H1 (cell line): ENCODE measurements around the gene POLR3H. TPM values are rescaled to one million over a fixed set of nuclear protein-coding genes. Genes with fewer than 3 reads are reported as not detected.

Experiments
- CTCF ChIA-PET: fragments of 300-600 bp; sonication (Branson Sonifier 250); formaldehyde crosslinking; loops from one replicate; lab custom pipeline; 2021; ENCODE audit not compliant: partially characterized antibody; lab: Charles Lee
- POLR2A ChIA-PET: fragments of 300-600 bp; sonication (Branson Sonifier 250); formaldehyde crosslinking; loops from one replicate; lab custom pipeline; 2021; ENCODE audit warnings: inconsistent platforms; ENCODE audit not compliant: partially characterized antibody; lab: Charles Lee
- DNase-seq, 2 experiments: peaks; one replicate each; pipeline versions ENCODE4 v3.0.0 to v3.0.0-alpha.2; 2010 to 2022; ENCODE audit warnings: low spot score in 2 of 2, low read depth in 1 of 2, mixed read lengths in 1 of 2
- FAIRE-seq: peaks from 2 replicates; lab custom pipeline; 2011; peaks lifted over from hg19 to GRCh38; lab: Jason Lieb, UNC
- H2AFZ ChIP-seq: 2 replicates; pipeline ENCODE4 v1.8.1; 2012; ENCODE audit warnings: low read length, inconsistent platforms
- H2AK5ac ChIP-seq: 2 replicates; pipeline ENCODE4 v1.6.1; 2013; ENCODE audit warnings: low read depth, low read length
- H2BK120ac ChIP-seq: replicated peaks from 2 replicates; pipeline ENCODE3; 2013; ENCODE audit warnings: low read depth, low read length, inconsistent platforms
- H2BK12ac ChIP-seq: 2 replicates; pipeline ENCODE4 v1.6.1; 2013; ENCODE audit warnings: low read depth, low read length
- H2BK15ac ChIP-seq: 2 replicates; pipeline ENCODE4 v1.6.1; 2013; ENCODE audit warnings: low read length
- H2BK20ac ChIP-seq: 2 replicates; pipeline ENCODE4 v1.6.1; 2013; ENCODE audit warnings: low read length
- H2BK5ac ChIP-seq: 2 replicates; pipeline ENCODE4 v1.6.1; 2013; ENCODE audit warnings: low read depth, low read length
- H3K14ac ChIP-seq: 2 replicates; pipeline ENCODE4 v1.6.1; 2013; ENCODE audit warnings: inconsistent platforms; ENCODE audit not compliant: insufficient read length
- H3K18ac ChIP-seq: 2 replicates; pipeline ENCODE4 v1.6.1; 2013; ENCODE audit warnings: low read length; ENCODE audit errors: extremely low read depth
- H3K23ac ChIP-seq: 2 replicates; pipeline ENCODE4 v1.6.1; 2013; ENCODE audit warnings: inconsistent platforms; ENCODE audit not compliant: insufficient read length
- H3K23me2 ChIP-seq: 2 replicates; pipeline ENCODE4 v1.6.1; 2013; ENCODE audit warnings: low read depth, low read length
- H3K27ac ChIP-seq: 2 replicates; pipeline ENCODE4 v1.6.1; 2011; ENCODE audit warnings: low read depth, low read length, inconsistent platforms
- H3K27me3 ChIP-seq, 4 experiments: replicated peaks in 1 of 4; 1 replicate in 1 of 4; 2 replicates in 3 of 4; pipeline versions ENCODE4 v1.6.1 to v1.8.1; 2011 to 2013; ENCODE audit warnings: low read length in 3 of 4, mild to moderate bottlenecking in 3 of 4, inconsistent platforms in 2 of 4, mixed read lengths in 2 of 4, moderate library complexity in 1 of 4; ENCODE audit not compliant: control insufficient read depth in 3 of 4, insufficient read depth in 3 of 4; ENCODE audit errors: extremely low read depth in 1 of 4
- H3K36me3 ChIP-seq, 4 experiments: 2 replicates each; pipeline versions ENCODE4 v1.6.1 to v1.8.1; 2011 to 2013; ENCODE audit warnings: mild to moderate bottlenecking in 4 of 4, low read length in 3 of 4, moderate library complexity in 2 of 4, control low read depth in 1 of 4, inconsistent platforms in 1 of 4; ENCODE audit not compliant: insufficient read depth in 4 of 4, control insufficient read depth in 2 of 4
- H3K4ac ChIP-seq: replicated peaks from 2 replicates; pipeline ENCODE3; 2013; ENCODE audit warnings: low read length, low read depth, mixed read lengths, inconsistent platforms; ENCODE audit not compliant: insufficient read length
- H3K4me1 ChIP-seq, 4 experiments: replicated peaks in 1 of 4; 1 replicate in 1 of 4; 2 replicates in 3 of 4; pipeline versions ENCODE4 v1.6.1 to v1.8.1; 2011 to 2013; ENCODE audit warnings: low read length in 3 of 4, inconsistent platforms in 2 of 4, mixed read lengths in 1 of 4; ENCODE audit not compliant: insufficient read depth in 4 of 4, control insufficient read depth in 3 of 4
- H3K4me2 ChIP-seq, 2 experiments: 2 replicates each; pipeline versions ENCODE4 v1.6.1 to v1.8.1; 2011 to 2013; ENCODE audit warnings: low read depth in 2 of 2, low read length in 2 of 2, control low read depth in 1 of 2, inconsistent platforms in 1 of 2, mild to moderate bottlenecking in 1 of 2; ENCODE audit not compliant: insufficient read depth in 1 of 2
- H3K4me3 ChIP-seq, 4 experiments: fragments of 200-600, 300-600 bp in 1 of 4; sonication (generic), shearing (Covaris generic), sonication (Bioruptor Twin) in 1 of 4; 2 replicates each; pipeline versions ENCODE4 v1.5.1 to v1.8.1; 2011 to 2016; ENCODE audit warnings: low read length in 4 of 4, low read depth in 3 of 4, control low read depth in 2 of 4, inconsistent platforms in 2 of 4, mild to moderate bottlenecking in 2 of 4, mixed read lengths in 1 of 4, moderate library complexity in 1 of 4; ENCODE audit not compliant: insufficient read depth in 2 of 4; ENCODE audit errors: extremely low read depth in 1 of 4
- H3K56ac ChIP-seq: replicated peaks from 2 replicates; pipeline ENCODE3; 2013; ENCODE audit warnings: low read depth, mild to moderate bottlenecking, mixed read lengths, low read length, inconsistent platforms; ENCODE audit not compliant: insufficient read length
- H3K79me1 ChIP-seq: 2 replicates; pipeline ENCODE4 v1.6.1; 2013; ENCODE audit warnings: low read depth, low read length, control low read depth
- H3K79me2 ChIP-seq, 2 experiments: 2 replicates each; pipeline versions ENCODE4 v1.6.1 to v1.8.1; 2012 to 2013; ENCODE audit warnings: low read length in 2 of 2, mild to moderate bottlenecking in 2 of 2, inconsistent platforms in 1 of 2; ENCODE audit not compliant: insufficient read depth in 2 of 2, control insufficient read depth in 1 of 2
- H3K9ac ChIP-seq, 4 experiments: replicated peaks in 1 of 4; 1 replicate in 1 of 4; 2 replicates in 3 of 4; pipeline versions ENCODE4 v1.6.1 to v1.8.1; 2011 to 2013; ENCODE audit warnings: low read depth in 3 of 4, low read length in 3 of 4, control low read depth in 2 of 4, mild to moderate bottlenecking in 2 of 4, moderate library complexity in 2 of 4, inconsistent platforms in 1 of 4; ENCODE audit errors: extremely low read depth in 1 of 4
- H3K9me3 ChIP-seq, 2 experiments: 2 replicates each; pipeline versions ENCODE4 v1.6.1 to v1.8.1; 2012 to 2013; ENCODE audit warnings: mild to moderate bottlenecking in 2 of 2, moderate library complexity in 2 of 2, control low read depth in 1 of 2, inconsistent platforms in 1 of 2, low read depth in 1 of 2, low read length in 1 of 2, mixed read lengths in 1 of 2; ENCODE audit not compliant: insufficient read depth in 2 of 2
- H4K20me1 ChIP-seq, 2 experiments: replicated peaks in 1 of 2; 2 replicates each; pipeline versions ENCODE3 to v1.8.1; 2011 to 2013; ENCODE audit warnings: inconsistent platforms in 2 of 2, low read length in 2 of 2, mild to moderate bottlenecking in 1 of 2; ENCODE audit not compliant: insufficient read depth in 2 of 2, control insufficient read depth in 1 of 2
- H4K5ac ChIP-seq: 2 replicates; pipeline ENCODE4 v1.6.1; 2013; ENCODE audit warnings: low read length, low read depth, mixed read lengths, inconsistent platforms; ENCODE audit not compliant: insufficient read length
- H4K8ac ChIP-seq: 2 replicates; pipeline ENCODE4 v1.8.0; 2013; ENCODE audit warnings: mild to moderate bottlenecking, moderate library complexity, low read length, inconsistent platforms; ENCODE audit not compliant: insufficient read depth; ENCODE audit errors: extremely low read depth
- H4K91ac ChIP-seq: replicated peaks from 2 replicates; pipeline ENCODE3; 2013; ENCODE audit warnings: low read length, mixed read lengths, inconsistent platforms; ENCODE audit not compliant: insufficient read length
- CEBPB ChIP-seq: IDR thresholded peaks from 2 replicates; pipeline ENCODE4 v1.6.1; 2012; ENCODE audit warnings: low read depth, low read length
- CHD2 ChIP-seq: IDR thresholded peaks from 2 replicates; pipeline ENCODE4 v1.6.1; 2012; ENCODE audit warnings: low read length, improper control_type of control experiment
- EP300 ChIP-seq, 2 experiments: IDR thresholded peaks; 1 replicate in 1 of 2; 2 replicates in 1 of 2; pipeline ENCODE4 v1.6.1; 2011 to 2012; ENCODE audit warnings: low read depth in 2 of 2, low read length in 2 of 2, mild to moderate bottlenecking in 2 of 2, borderline replicate concordance in 1 of 2, inconsistent platforms in 1 of 2, moderate library complexity in 1 of 2
- KDM4A ChIP-seq: IDR thresholded peaks from one replicate; pipeline ENCODE4 v1.7.1; 2012; ENCODE audit warnings: low read depth, mild to moderate bottlenecking, moderate library complexity, low read length, inconsistent platforms; ENCODE audit not compliant: severe bottlenecking
- PHF8 ChIP-seq: fragments of 200-600 bp; sonication (generic); conservative IDR thresholded peaks from 2 replicates; pipeline ENCODE4 v1.7.1; 2012; ENCODE audit warnings: low read depth, mild to moderate bottlenecking, inconsistent platforms, low read length, moderate library complexity
- RAD21 ChIP-seq, 2 experiments: IDR thresholded peaks in 1 of 2; conservative IDR thresholded peaks in 1 of 2; 2 replicates each; pipeline ENCODE4 v1.6.1; 2011; ENCODE audit warnings: low read depth in 2 of 2, low read length in 2 of 2, improper control_type of control experiment in 1 of 2, inconsistent platforms in 1 of 2, mild to moderate bottlenecking in 1 of 2, moderate library complexity in 1 of 2
- SUZ12 ChIP-seq: fragments of 200-600 bp; sonication (generic); IDR thresholded peaks from 2 replicates; pipeline ENCODE4 v1.6.1; 2012; ENCODE audit warnings: mild to moderate bottlenecking, inconsistent platforms, low read length, moderate library complexity, mixed read lengths
- TAF7 ChIP-seq: optimal IDR thresholded peaks from 2 replicates; pipeline ENCODE3; 2011; ENCODE audit warnings: low read depth, mild to moderate bottlenecking, inconsistent platforms, low read length, moderate library complexity, borderline replicate concordance
- TEAD4 ChIP-seq: IDR thresholded peaks from 2 replicates; pipeline ENCODE4 v1.6.1; 2012; ENCODE audit warnings: low read depth, low read length, inconsistent platforms, mixed read lengths
- WGBS, 2 experiments: shearing (Covaris generic) in 1 of 2; methylation state at CpG; one replicate each; pipeline versions ENCODE4 v1.1.6 to v1.1.7; 2013 to 2015; ENCODE audit warnings: low lambda C conversion rate in 2 of 2, mixed read lengths in 2 of 2, inconsistent platforms in 1 of 2, low coverage in 1 of 2, missing lambda C conversion rate in 1 of 2; ENCODE audit not compliant: insufficient replicate concordance in 2 of 2, insufficient coverage in 1 of 2, insufficient read length in 1 of 2; ENCODE audit errors: extremely low coverage in 1 of 2, missing lambda C conversion rate in 1 of 2; 5-methylcytosine and 5-hydroxymethylcytosine counted together
- polyA plus RNA-seq, 7 experiments: library from polyadenylated mRNA; depleted of rRNA in 3 of 7; stranded (reverse) in 5 of 7; unstranded in 2 of 7; fragments of >200 nt in 5 of 7; fragments of 200-250 nt in 2 of 7; gene quantifications; 1 replicate in 5 of 7; 2 replicates in 1 of 7; 4 replicates in 1 of 7; pipeline versions ENCODE4 v1.2.1 to v1.2.3, GENCODE V29; 2011 to 2013; ENCODE audit warnings: missing spikeins in 2 of 7, mixed read lengths in 2 of 7
- total RNA-seq: library from RNA; stranded (reverse); fragmentation: NEBNext Ultra II Directional; extraction: Animal tissue kit (Norgen Biotek cat#: 25700); gene quantifications from 2 replicates; pipeline ENCODE4 v1.2.1, GENCODE V29; 2021
- TF ChIP-seq, protein P1 (sequence below), 3 experiments: IDR thresholded peaks; 1 replicate in 2 of 3; 2 replicates in 1 of 3; pipeline versions ENCODE4 v1.5.1 to v1.6.1; 2011; ENCODE audit warnings: low read length in 3 of 3, mild to moderate bottlenecking in 3 of 3, inconsistent platforms in 2 of 3, low read depth in 1 of 3, moderate library complexity in 1 of 3; ENCODE audit not compliant: insufficient read depth in 1 of 3; ENCODE audit errors: control extremely low read depth in 1 of 3

The POLR3H gene
- total and polyA plus RNA-seq, 2 of the 8 experiments (the other 6 are each of a cell fraction or from before 2014, with no cell fraction given) = 29.7 to 39.2 TPM

DNA sequence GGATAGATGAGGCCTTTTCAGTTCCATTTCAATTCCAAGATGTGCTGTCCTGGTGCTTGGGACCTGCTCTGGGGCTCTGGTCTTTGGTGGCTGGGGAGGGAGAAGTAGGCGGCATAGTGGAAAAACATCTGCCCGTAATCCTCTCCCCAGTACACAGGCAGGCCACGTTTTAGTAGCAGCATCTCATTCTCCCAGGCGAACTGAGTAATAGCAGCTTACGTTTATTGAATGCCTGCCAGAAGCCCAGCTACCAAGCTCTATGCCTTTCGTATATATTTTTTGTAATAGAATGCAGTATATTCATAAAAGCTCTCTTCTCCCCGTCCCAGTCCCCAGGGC is 63.9 kb downstream of the POLR3H start:
- H2AK5ac ChIP-seq = no peak overlapping the region
- no peak overlapping the region for H3K56ac ChIP-seq
- H4K8ac ChIP-seq = no peak overlapping the region
- DNase-seq = no peak
- H4K5ac ChIP-seq = no peak overlapping the region
- FAIRE-seq = no peak
- H3K4me1 ChIP-seq = peaks cover 24 to 39% (median 26%) of the 10 kb centered on the region in 4 experiments
- no peak overlapping the region for H3K14ac ChIP-seq
- ChIA-PET POLR2A (interaction anchor here (1.0 to 30.6 kb wide), 9 partner anchors 8 to 99 kb away, joined by 3 to 887 read pairs (median 5); partner anchors contain the start of genes ACO2, PHF5A, TEF and TOB2), CTCF (interaction anchor here (1.2 to 7.8 kb wide), 11 partner anchors 11 to 243 kb away, joined by 3 to 79 read pairs (median 6); partner anchors contain the start of genes ACO2 and PHF5A)
- H4K20me1 ChIP-seq = peaks cover 4 to 24% of the 10 kb centered on the region in 2 experiments
- H3K4me2 ChIP-seq = peak overlapping the region in 1 of 2 experiments; percentile 34; a peak in 1 of 4 replicates
- H3K18ac ChIP-seq = peak overlapping the region; percentile 56; the same call in 1 of the 2 replicates
- H4K91ac ChIP-seq = peak overlapping the region; percentile 41
- H2BK12ac ChIP-seq = 0 out of 2 replicates have a peak overlapping the region, but pooled peaks have one; percentile 29
- H3K27me3 ChIP-seq = no peaks in the 10 kb centered on the region
- H3K9ac ChIP-seq = no peak overlapping the region
- no peaks in the 10 kb centered on the region; a peak in 1 of 8 replicates for H3K36me3 ChIP-seq
- no peak overlapping the region for H3K23ac ChIP-seq
- peak overlapping the region in 1 of 4 experiments; percentile 0; a peak in 1 of 8 replicates for H3K4me3 ChIP-seq
- no peak overlapping the region for H2BK5ac ChIP-seq
- H3K79me2 ChIP-seq = peaks cover 3 to 77% of the 10 kb centered on the region in 2 experiments; a peak in 3 of 4 replicates
- H2BK20ac ChIP-seq = no peak overlapping the region
- H3K79me1 ChIP-seq = peaks cover 26% of the 10 kb centered on the region
- 83% methylated on average over 7 of the region's 7 CpGs; no CpG with 5 or more reads in 1 of the 2 experiments for WGBS, 2 experiments
- H3K27ac ChIP-seq = no peak overlapping the region
- H2AFZ ChIP-seq = no peak overlapping the region
- H3K4ac ChIP-seq = no peak overlapping the region
- no peaks in the 10 kb centered on the region for H3K23me2 ChIP-seq
- TF ChIP-seq SUZ12 (no peak), CHD2 (no peak), TAF7 (no peak), CEBPB (no peak), RAD21 (IDR thresholded peaks at IDR 0.05 in 1 of 2, conservative IDR thresholded peaks at IDR 0.05 in 1 of 2; ENCODE audit: low read depth in 2 of 2, low read length in 2 of 2) (no peak), KDM4A (no peak), PHF8 (no peak), EP300 (IDR thresholded peaks at IDR 0.05; ENCODE audit: borderline replicate concordance in 1 of 2, low read depth in 2 of 2, low read length in 2 of 2) (no peak), TEAD4 (no peak)
- TF ChIP-seq, protein P1, sequence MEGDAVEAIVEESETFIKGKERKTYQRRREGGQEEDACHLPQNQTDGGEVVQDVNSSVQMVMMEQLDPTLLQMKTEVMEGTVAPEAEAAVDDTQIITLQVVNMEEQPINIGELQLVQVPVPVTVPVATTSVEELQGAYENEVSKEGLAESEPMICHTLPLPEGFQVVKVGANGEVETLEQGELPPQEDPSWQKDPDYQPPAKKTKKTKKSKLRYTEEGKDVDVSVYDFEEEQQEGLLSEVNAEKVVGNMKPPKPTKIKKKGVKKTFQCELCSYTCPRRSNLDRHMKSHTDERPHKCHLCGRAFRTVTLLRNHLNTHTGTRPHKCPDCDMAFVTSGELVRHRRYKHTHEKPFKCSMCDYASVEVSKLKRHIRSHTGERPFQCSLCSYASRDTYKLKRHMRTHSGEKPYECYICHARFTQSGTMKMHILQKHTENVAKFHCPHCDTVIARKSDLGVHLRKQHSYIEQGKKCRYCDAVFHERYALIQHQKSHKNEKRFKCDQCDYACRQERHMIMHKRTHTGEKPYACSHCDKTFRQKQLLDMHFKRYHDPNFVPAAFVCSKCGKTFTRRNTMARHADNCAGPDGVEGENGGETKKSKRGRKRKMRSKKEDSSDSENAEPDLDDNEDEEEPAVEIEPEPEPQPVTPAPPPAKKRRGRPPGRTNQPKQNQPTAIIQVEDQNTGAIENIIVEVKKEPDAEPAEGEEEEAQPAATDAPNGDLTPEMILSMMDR (IDR thresholded peaks at IDR 0.05; ENCODE audit: control extremely low read depth in 1 of 3, insufficient read depth in 1 of 3, low read depth in 1 of 3, low read length in 3 of 3) = no peak
- H2BK120ac ChIP-seq = no peak overlapping the region
- no peak overlapping the region for H2BK15ac ChIP-seq
- no peaks in the 10 kb centered on the region for H3K9me3 ChIP-seq
